HG03175 (cell line): ENCODE results near the gene MDGA2.
"Not testable (repeated sequence)": the region's sequence is repeated elsewhere in the genome, so short reads cannot be mapped to it uniquely, and the experiment has no call there.

Source experiments
- ATAC-seq: cut with Tn5 transposase; IDR thresholded peaks from one replicate; pipeline ENCODE4 v1.9.1; 2021; ENCODE audit warnings: mild to moderate bottlenecking, moderate library complexity; ENCODE audit not compliant: unreplicated experiment

Gene MDGA2

DNA sequence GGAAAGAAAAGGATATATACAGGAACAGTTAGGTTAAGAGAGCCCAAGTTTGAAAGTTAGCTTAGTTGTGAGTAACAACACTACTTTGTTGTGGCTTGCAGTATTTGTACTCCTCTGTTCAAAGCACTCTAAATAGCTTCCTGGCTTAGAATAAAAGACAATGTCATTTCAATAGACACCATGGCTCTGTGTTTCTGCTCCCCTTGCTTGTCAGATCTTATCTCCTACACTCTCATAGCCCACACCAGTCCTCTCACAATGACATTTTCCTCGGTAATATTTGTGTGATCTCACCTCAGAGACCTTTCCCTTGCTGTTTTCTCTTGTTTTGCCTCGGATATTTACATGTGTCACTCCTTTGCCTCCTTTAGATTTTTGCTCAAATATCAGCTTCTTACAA, 418.4 kb downstream of the MDGA2 start:
- ATAC-seq = no peak

DNA sequence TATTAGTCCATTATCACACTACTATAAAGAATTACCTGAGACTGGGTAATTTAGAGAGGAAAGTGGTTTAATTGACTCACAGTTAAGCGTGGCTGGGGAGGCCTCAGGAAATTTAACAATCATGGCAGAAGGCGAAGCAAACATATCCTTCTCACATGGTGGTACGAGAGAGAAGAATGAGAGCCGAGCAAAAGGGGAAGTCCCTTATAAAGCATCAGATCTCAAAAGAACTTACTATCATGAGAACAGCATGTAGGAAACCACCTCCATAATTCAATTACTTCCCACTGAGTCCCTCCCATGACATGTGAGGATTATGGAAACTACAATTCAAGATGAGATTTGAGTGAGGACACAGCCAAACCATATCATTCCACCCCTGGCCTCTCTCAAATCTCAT, 422.6 kb downstream of the MDGA2 start:
- no peak for ATAC-seq

GRCh38 chr14:47246367-47246766, 429.0 kb downstream of the MDGA2 start:
- ATAC-seq = no peak

GRCh38 chr14:47242579-47242978, 432.8 kb downstream of the MDGA2 start:
- ATAC-seq = not testable (repeated sequence)

GRCh38 chr14:47240748-47241437, 434.5 kb downstream of the MDGA2 start:
- no peak for ATAC-seq

- no peak for ATAC-seq
These were observed 439.8 kb downstream of the MDGA2 start for GRCh38 chr14:47235619-47236018.

GRCh38 chr14:47226877-47227520, 448.4 kb downstream of the MDGA2 start:
- ATAC-seq = no peak

DNA sequence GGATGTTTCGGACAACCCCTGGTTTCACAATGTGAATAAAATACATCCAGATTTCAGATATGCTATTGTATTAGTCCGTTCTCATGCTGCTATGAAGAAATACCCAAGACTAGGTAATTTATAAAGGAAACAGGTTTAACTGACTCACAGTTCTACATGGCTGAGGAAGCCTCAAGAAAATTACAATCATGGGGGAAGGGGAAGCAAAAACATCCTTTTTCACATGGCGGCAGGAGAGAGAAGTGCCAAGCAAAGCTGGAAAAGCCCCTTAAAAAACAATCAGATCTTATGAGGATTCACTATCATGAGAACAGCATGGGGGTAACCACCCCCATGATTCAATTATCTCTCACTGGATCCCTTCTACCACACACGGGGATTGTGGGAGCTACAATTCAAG, 451.7 kb downstream of the MDGA2 start:
- ATAC-seq = no peak

DNA sequence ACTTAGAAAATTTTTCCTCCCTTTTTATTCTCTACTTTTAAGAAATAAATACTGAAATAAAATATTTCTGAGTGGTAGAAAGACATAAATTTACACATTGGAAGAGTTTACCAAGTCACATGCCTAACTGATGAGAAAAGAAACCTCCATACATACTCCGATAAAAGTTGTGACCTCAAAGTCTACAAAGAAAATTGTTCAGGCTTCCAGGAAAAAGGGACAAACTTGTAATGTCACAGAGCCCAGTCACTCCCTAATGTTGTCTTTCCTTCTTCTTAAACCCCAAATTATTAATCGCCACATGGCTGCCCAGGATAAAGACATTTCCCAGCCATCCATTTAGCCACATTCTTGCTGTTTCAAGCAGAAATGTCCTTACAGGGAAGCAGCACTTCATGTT, 455.3 kb downstream of the MDGA2 start:
- no peak for ATAC-seq

DNA sequence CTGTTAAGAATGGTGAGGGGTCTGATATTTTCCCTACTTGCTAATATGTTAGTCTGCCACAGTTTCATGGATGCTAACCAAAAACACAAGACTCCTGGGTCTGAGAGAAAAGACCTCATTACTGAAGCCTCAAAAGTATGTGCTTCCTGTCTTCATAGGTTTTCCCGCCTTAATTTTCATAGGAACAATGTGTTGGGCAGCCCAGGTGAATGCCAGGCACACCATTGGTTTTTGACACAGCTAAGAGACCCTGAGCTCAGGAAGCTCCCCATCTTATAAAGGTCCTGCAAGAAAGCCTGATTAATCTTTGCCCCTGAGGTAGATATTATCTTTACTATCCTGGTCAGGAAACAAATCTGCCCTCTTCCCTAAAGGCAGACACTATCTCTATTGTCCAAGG, 464.1 kb downstream of the MDGA2 start:
- no peak for ATAC-seq

GRCh38 chr14:47210099-47210498, 465.3 kb downstream of the MDGA2 start:
- ATAC-seq = no peak

GRCh38 chr14:47208434-47208833, 467.0 kb downstream of the MDGA2 start:
- ATAC-seq = no peak

- ATAC-seq = no peak
These were observed 467.8 kb downstream of the MDGA2 start for GRCh38 chr14:47207617-47208016.

- ATAC-seq = no peak
These were observed 474.7 kb downstream of the MDGA2 start for GRCh38 chr14:47200740-47201139.

DNA sequence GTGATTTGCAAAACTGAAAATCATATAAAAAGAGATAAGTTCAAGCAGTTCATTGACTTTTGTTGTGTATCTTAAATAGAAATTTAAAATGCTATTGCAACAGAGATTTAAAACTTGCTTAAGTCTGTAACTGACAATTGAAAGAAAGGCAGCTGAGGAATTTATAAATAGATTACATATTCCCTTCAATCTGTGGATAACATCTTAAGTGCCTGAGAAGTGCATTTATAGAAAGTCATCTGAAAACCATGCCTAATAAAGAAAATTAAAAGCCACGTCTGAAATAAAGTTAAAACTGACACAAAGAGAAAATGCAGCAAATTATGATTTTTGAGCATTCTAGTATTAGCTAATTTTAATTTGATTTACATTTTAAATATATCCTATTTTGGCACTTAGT, 479.8 kb downstream of the MDGA2 start:
- no peak for ATAC-seq

DNA sequence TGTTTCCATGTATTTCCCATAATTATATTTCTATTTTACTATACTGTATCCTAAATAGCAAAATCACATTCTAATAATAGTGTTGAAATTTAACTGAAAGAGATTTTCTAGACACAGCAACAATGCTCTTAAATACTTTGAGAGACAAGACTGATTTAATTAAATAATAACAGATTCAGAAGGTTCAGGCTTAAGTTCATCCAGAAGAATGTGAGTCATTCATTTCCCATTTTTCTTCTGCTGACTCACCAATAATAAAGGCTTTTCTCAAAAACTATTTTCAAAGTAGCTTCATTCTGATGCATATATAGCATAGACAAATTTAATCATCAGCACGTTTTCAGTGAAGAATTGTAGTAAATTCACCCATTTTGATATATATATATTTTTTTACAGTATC, 481.4 kb downstream of the MDGA2 start:
- ATAC-seq = no peak

- not testable (repeated sequence) for ATAC-seq
These were observed 483.2 kb downstream of the MDGA2 start for GRCh38 chr14:47192203-47192602.

- no peak for ATAC-seq
These were observed 483.7 kb downstream of the MDGA2 start for GRCh38 chr14:47191700-47192099.

- ATAC-seq = no peak
These were observed 485.4 kb downstream of the MDGA2 start for GRCh38 chr14:47189911-47190484.

DNA sequence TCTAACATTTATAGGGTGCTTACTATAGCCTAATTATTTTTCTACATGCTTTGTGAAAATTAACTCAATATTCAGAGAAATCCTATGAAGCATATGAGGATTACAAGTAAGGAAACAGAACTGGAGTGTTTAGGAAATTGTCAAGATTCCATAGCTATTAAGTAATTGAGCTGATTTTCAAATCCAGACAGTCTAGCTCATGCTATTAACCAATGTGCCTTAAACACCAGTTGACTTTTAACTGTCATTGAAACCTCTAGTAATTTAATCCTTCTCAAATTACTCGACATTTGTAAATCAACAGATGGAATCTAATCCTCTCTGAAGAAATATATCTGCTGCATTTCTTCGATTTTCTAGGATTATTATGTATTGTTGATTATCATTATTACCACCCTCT, 488.9 kb downstream of the MDGA2 start:
- no peak for ATAC-seq

DNA sequence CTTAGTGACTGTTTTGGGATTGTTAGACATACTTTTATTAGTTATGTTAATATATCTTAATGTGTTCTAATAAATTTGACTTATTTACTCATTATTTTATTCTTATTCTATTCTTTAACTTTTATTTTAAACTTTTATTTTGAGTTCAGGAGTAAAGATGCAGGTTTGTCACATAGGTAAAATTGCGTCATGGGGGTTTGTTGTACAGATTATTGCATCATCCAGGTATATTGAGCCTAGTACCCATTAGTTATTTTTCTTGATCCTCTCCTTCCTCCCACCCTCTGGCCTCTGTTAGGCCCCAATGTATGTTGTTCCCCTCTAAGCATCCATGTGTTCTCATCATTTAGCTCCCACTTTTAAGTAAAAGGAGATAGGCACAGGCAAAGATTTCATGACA, 495.5 kb downstream of the MDGA2 start:
- ATAC-seq = no peak

GRCh38 chr14:47171896-47172295, 503.5 kb downstream of the MDGA2 start:
- ATAC-seq = not testable (repeated sequence)
